Measurements from ENCODE around the gene PODXL2. TPM values are rescaled to one million over a fixed set of nuclear protein-coding genes. Genes with fewer than 3 reads are reported as not detected.

The PODXL2 gene
- total RNA-seq, 4 donors from 2014 or later: 1.5 to 13.5 TPM; not detected in 2

GRCh38 chr3:127658234-127658633 is 29.2 kb downstream of the PODXL2 start:
- DNase-seq: no peak
- Histone ChIP-seq H3K27ac (no peak overlapping the region), H3K36me3 (no peaks in the 10 kb centered on the region), H3K4me1 (peaks cover 0 to 7% of the 10 kb centered on the region in 2 donors), H3K4me3 (no peak overlapping the region), H3K27me3 (no peaks in the 10 kb centered on the region), H3K9me3 (no peaks in the 10 kb centered on the region)
- TF ChIP-seq POLR2A (IDR thresholded peaks at IDR 0.05): no peak
- TF ChIP-seq CTCF (IDR thresholded peaks at IDR 0.05): no peak
- intact Hi-C loops (cut with DNase I; ENCODE audit: low total_unique reads): no loop called here

GRCh38 chr3:127660621-127661251 is 31.8 kb downstream of the PODXL2 start:
- no peaks in the 10 kb centered on the region for H3K36me3 ChIP-seq
- DNase-seq: no peak
- intact Hi-C loops (cut with DNase I; ENCODE audit: low total_unique reads): no loop called here
- H3K9me3 ChIP-seq: no peaks in the 10 kb centered on the region
- TF ChIP-seq POLR2A (IDR thresholded peaks at IDR 0.05): no peak
- TF ChIP-seq CTCF (IDR thresholded peaks at IDR 0.05): no peak
- no peak overlapping the region for H3K27ac ChIP-seq
- H3K27me3 ChIP-seq: no peaks in the 10 kb centered on the region
- no peak overlapping the region for H3K4me3 ChIP-seq
- H3K4me1 ChIP-seq: peaks cover 0 to 2% of the 10 kb centered on the region in 2 donors

- no peak overlapping the region for H3K27ac ChIP-seq
- intact Hi-C loops (cut with DNase I; ENCODE audit: low total_unique reads): no loop called here
- H3K4me1 ChIP-seq: no peaks in the 10 kb centered on the region
- H3K9me3 ChIP-seq: no peaks in the 10 kb centered on the region
- H3K27me3 ChIP-seq: no peaks in the 10 kb centered on the region
- no peak overlapping the region for H3K4me3 ChIP-seq
- no peaks in the 10 kb centered on the region for H3K36me3 ChIP-seq
- no peak for DNase-seq
- TF ChIP-seq CTCF (IDR thresholded peaks at IDR 0.05) (no peak), POLR2A (IDR thresholded peaks at IDR 0.05) (no peak)
Measured at GRCh38 chr3:127661600-127661999, 32.6 kb downstream of the PODXL2 start.

- intact Hi-C loops (cut with DNase I; ENCODE audit: low total_unique reads): no loop called here
Measured at GRCh38 chr3:127662001-127662469, 33.0 kb downstream of the PODXL2 start.

More at GRCh38 chr3:127662001-127662469, 33.0 kb downstream of the PODXL2 start:
- no peaks in the 10 kb centered on the region for H3K4me1 ChIP-seq
- no peaks in the 10 kb centered on the region for H3K9me3 ChIP-seq
- no peak overlapping the region for H3K4me3 ChIP-seq
- no peaks in the 10 kb centered on the region for H3K27me3 ChIP-seq
- H3K36me3 ChIP-seq: no peaks in the 10 kb centered on the region
- TF ChIP-seq CTCF (IDR thresholded peaks at IDR 0.05) (no peak), POLR2A (IDR thresholded peaks at IDR 0.05) (no peak)
- DNase-seq: no peak
- H3K27ac ChIP-seq: no peak overlapping the region

Measured in uterus (tissue), 4 donors.